Endothelial cell of umbilical vein (primary cell): Measurements from ENCODE around the gene SF3B1.

Source experiments
- EZH2 ChIP-seq: IDR thresholded peaks from 2 replicates; pipeline ENCODE4 v1.6.1; 2012; ENCODE audit warnings: borderline replicate concordance, low read depth, mild to moderate bottlenecking, moderate library complexity, low read length, inconsistent platforms; ENCODE audit not compliant: severe bottlenecking
- FOS ChIP-seq: IDR thresholded peaks from 2 replicates; pipeline ENCODE4 v1.6.1; 2011; ENCODE audit warnings: mild to moderate bottlenecking, low read length, moderate library complexity, borderline replicate concordance; ENCODE audit not compliant: insufficient read depth
- MYC ChIP-seq: IDR thresholded peaks from one replicate; pipeline ENCODE4 v1.6.1; 2011; ENCODE audit warnings: mild to moderate bottlenecking, low read depth, low read length
- POLR2AphosphoS5 ChIP-seq: IDR thresholded peaks from 2 replicates; pipeline ENCODE4 v1.6.1; 2012; ENCODE audit warnings: low read depth, mild to moderate bottlenecking, control low read depth, low read length, moderate library complexity; ENCODE audit not compliant: insufficient read depth
- TF ChIP-seq, protein P1 (sequence below), 2 donors: IDR thresholded peaks; 1 replicate in 1 of 2; 2 replicates in 1 of 2; pipeline ENCODE4 v1.5.1; 2011; ENCODE audit warnings: low read length in 2 of 2, mild to moderate bottlenecking in 2 of 2, moderate library complexity in 2 of 2, control low read depth in 1 of 2, inconsistent platforms in 1 of 2, low read depth in 1 of 2; ENCODE audit not compliant: insufficient read depth in 1 of 2; ENCODE audit errors: extremely low read depth in 1 of 2
- TF ChIP-seq, protein P2 (sequence below): IDR thresholded peaks from 2 replicates; pipeline ENCODE4 v1.6.1; 2011; ENCODE audit not compliant: insufficient read depth, insufficient read length

GRCh38 chr2:197349699-197350098 is 85.1 kb downstream of the SF3B1 start:
- TF ChIP-seq, protein P1, sequence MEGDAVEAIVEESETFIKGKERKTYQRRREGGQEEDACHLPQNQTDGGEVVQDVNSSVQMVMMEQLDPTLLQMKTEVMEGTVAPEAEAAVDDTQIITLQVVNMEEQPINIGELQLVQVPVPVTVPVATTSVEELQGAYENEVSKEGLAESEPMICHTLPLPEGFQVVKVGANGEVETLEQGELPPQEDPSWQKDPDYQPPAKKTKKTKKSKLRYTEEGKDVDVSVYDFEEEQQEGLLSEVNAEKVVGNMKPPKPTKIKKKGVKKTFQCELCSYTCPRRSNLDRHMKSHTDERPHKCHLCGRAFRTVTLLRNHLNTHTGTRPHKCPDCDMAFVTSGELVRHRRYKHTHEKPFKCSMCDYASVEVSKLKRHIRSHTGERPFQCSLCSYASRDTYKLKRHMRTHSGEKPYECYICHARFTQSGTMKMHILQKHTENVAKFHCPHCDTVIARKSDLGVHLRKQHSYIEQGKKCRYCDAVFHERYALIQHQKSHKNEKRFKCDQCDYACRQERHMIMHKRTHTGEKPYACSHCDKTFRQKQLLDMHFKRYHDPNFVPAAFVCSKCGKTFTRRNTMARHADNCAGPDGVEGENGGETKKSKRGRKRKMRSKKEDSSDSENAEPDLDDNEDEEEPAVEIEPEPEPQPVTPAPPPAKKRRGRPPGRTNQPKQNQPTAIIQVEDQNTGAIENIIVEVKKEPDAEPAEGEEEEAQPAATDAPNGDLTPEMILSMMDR (IDR thresholded peaks at IDR 0.05; ENCODE audit: extremely low read depth in 1 of 2, insufficient read depth in 1 of 2, low read depth in 1 of 2, low read length in 2 of 2) = no peak
- TF ChIP-seq MYC = no peak
- TF ChIP-seq EZH2 = no peak
- TF ChIP-seq POLR2AphosphoS5 = no peak
- TF ChIP-seq, protein P2, sequence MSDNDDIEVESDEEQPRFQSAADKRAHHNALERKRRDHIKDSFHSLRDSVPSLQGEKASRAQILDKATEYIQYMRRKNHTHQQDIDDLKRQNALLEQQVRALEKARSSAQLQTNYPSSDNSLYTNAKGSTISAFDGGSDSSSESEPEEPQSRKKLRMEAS = no peak
- TF ChIP-seq FOS = no peak
